GM19239 (cell line): ENCODE results near the gene PIGW.
"Not testable (repeated sequence)": the region's sequence is repeated elsewhere in the genome, so short reads cannot be mapped to it uniquely, and the experiment has no call there.

ENCODE experiments used
- DNase-seq: peaks from one replicate; pipeline ENCODE4 v3.0.0; 2011; ENCODE audit warnings: low spot score; ENCODE audit not compliant: insufficient read length
- FAIRE-seq: peaks from 2 replicates; lab custom pipeline; 2011; peaks lifted over from hg19 to GRCh38; lab: Jason Lieb, UNC

PIGW gene

DNA sequence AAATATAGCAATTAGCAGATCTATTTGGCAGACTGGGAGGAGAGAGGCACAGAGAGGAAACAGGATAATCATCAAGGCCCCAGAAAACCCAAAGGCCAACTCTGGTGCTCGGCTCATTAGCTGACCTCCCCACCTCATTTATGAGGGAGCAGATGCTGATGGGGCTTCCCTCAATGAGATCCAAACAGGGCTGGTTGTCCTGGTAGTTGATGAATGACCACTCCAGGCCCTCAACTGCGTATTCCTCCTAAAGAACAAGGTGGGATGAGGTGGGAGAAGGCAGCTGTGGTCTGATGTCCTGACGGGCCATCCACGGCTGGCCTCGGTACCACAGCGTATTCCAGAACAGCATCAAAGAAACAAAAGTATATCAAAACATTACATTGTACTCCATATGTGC is 27.5 kb upstream of the PIGW start:
- FAIRE-seq, result no peak
- no peak for DNase-seq

DNA sequence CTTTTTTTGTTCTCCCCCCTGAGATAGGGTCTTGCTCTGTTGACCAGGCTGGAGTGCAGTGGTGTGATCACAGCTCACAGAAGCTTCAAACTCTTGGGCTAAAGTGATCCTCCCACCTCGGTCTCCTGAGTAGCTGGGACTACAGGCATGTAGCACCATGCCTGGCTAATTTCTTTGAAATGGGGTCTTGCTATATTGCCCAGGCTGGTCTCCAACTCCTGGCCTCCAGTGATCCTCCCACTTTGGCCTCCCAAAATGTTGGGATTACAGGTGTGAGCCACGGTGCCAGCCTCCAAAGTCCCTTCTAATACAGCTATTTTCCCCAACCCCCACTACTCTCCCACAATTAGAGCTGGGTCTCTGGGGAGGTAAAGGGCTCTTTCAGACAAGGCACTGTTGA is 26.3 kb upstream of the PIGW start:
- FAIRE-seq, DNase-seq: not testable (repeated sequence)

- FAIRE-seq, result no peak
- DNase-seq, result no peak
These were observed 25.4 kb upstream of the PIGW start for GRCh38 chr17:36509272-36509985.

DNA sequence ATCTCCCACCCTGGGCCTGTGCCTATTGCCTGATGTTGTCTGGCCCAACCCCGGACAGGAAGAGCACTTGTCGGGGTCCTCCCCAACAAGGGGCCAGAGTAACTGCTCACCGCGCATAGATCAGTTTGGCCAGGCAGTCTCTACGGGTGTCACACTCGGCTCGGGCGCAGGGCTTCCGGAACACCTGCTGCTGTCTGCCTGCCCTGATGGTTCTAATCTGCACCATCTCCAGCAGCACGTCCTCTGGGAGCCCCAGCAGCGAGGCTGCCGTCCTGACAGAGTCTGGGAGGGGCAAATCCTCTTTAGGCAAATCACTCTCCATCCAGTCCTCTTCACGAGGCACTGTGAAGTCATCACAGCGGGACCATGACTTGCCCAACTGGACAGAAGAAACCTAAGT is 24.2 kb upstream of the PIGW start:
- no peak for DNase-seq

GRCh38 chr17:36511216-36511615 is 23.6 kb upstream of the PIGW start:
- FAIRE-seq (no peak), DNase-seq (no peak)

More for the DNA sequence above, 24.2 kb upstream of the PIGW start:
- no peak for FAIRE-seq

DNA sequence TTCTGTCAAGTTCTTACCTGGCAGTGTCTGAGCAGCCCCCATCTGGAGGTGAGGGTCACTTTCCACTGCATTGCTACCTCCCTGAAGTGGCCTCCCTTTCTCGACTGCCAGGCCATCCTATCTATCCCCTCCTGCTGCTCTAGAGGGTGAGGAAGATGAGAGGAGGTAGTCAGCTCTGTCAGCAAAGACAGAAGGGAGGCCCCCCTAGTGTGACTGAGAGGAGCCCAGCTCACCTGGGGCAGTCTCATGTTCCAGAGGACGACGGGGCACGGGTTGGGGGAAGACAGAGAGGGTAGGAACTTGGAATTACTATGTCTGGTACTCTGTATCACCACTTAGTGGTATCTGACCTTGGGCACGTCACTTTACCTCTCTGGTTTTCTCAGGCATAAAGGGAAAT is 22.1 kb upstream of the PIGW start:
- FAIRE-seq, result no peak
- DNase-seq, result no peak

DNA sequence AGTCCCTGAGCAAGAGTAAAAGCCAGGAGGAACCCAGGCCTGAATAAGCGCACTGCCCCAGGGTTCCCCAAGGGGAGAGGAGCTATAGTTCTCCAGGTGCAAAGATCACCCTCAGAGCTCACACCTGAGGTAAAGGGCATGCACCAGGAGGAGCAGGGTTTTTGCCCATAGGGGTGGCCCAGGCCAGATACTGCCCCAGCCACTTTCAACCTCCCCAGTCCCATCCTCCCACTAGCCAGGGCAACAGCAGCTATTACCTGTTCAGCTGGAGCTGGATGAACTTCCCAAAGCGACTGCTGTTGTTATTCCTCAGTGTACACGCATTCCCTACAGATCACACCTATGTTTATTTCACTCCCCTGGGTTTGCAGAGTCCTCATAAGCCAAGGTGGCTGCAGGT is 19.9 kb upstream of the PIGW start:
- no peak for DNase-seq
- FAIRE-seq, result no peak

GRCh38 chr17:36515837-36516236 is 18.9 kb upstream of the PIGW start:
- no peak for DNase-seq
- no peak for FAIRE-seq

DNA sequence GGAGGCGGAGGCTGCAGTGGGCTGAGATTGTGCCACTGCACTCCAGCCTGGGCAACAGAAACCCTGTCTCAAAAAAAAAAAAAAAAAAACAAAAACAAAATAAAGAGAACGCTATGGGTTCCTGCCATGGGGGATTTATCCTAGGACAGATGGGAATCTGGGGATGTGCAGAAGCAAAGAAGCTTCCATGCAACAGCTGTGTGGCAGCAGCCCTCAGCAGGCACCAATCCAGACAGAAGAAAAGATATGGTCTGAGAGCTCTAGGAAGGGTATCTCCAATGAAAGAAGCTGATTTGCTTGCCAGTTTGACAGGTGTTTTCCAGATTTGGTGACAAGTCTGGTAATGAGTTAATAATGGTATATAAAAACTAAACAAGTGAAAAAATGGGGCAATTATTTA is 11.7 kb upstream of the PIGW start:
- FAIRE-seq (no peak), DNase-seq (no peak)

GRCh38 chr17:36524428-36524876 is 10.3 kb upstream of the PIGW start:
- no peak for FAIRE-seq
- DNase-seq, result no peak

GRCh38 chr17:36525113-36525512 is 9.7 kb upstream of the PIGW start:
- DNase-seq (no peak), FAIRE-seq (no peak)

DNA sequence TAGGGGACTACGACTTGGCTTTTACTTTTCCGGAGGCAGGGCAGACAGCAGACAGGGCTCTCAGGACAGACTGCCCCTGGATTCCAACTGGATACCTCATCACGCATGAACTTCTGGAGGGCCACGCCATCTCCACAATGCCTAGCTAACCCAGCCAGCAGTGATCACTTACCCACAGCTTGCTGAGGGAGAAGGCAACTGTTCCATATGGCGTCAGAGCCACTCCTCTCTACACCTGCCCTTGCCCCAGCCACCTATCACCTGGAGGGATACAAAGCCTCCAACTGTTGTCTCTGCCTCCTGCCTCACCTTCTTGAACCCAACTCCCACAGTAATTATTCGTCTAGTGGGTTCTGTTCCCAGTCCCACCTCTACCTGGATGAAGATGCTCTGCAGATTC is 8.9 kb upstream of the PIGW start:
- no peak for DNase-seq
- FAIRE-seq, result no peak

- FAIRE-seq, result no peak
- DNase-seq, result no peak
These were observed 7.1 kb upstream of the PIGW start for GRCh38 chr17:36527621-36528250.

GRCh38 chr17:36529121-36529520 is 5.7 kb upstream of the PIGW start:
- DNase-seq, result no peak
- FAIRE-seq, result no peak

- FAIRE-seq (no peak), DNase-seq (no peak)
These were observed 2.3 kb upstream of the PIGW start for GRCh38 chr17:36532435-36532975.

GRCh38 chr17:36533935-36534839 is 600 bp upstream of the PIGW start:
- no peak for FAIRE-seq

GRCh38 chr17:36535669-36536081 is 888 bp downstream of the PIGW start:
- DNase-seq, result no peak
- no peak for FAIRE-seq

More at GRCh38 chr17:36533935-36534839, 600 bp upstream of the PIGW start:
- peak; percentile 26 for DNase-seq

- DNase-seq, result no peak
- no peak for FAIRE-seq
These were observed 5.9 kb downstream of the PIGW start for GRCh38 chr17:36540696-36541095.

DNA sequence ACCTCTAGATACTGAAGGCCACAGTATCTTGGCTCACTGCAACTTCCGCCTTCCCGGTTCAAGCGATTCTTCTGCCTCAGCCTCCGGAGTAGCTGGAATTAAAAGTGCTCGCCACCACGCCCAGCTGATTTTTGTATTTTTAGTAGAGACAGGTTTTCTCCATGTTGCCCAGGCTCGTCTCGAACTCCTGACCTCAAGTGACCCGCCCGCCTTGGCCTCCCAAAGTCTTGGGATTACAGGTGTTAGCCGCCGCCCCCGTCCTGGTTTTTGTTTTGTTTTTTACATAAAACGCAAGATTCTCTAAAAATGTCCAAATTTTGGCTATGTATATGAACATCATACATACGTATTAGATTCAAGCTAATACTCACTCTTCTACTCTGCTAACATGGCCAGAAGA is 8.0 kb downstream of the PIGW start:
- FAIRE-seq, result no peak

GRCh38 chr17:36544044-36544306 is 9.2 kb downstream of the PIGW start:
- DNase-seq (peak; percentile 16), FAIRE-seq (no peak)

More for the DNA sequence above, 8.0 kb downstream of the PIGW start:
- no peak for DNase-seq
